ENCODE results near the gene SMPD4.
"Not testable (repeated sequence)": the region's sequence is repeated elsewhere in the genome, so short reads cannot be mapped to it uniquely, and the experiment has no call there.

DNA sequence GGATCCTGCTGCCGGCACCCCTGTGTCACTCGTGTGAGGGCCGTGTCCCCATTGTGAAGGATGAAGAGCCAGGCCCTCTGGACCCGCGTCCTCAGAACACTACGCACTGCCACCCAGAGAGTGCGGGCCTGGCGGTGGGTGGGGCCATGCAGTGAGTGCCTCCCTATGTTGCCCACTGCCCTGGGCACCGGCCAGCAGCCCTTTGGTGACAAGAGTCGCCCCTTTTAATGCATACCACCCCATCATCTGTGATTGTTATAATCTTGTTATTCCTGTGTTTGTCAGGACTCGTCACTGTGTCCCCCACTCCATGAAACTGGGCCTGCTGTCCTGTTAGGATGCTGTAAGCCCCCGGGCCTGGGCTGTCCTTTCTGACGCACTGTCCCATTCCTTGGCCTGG lies 43.1 kb downstream of the SMPD4 start:
- TF ChIP-seq POLR2A (IDR thresholded peaks at IDR 0.05): not testable (repeated sequence)
- TF ChIP-seq, protein P1, sequence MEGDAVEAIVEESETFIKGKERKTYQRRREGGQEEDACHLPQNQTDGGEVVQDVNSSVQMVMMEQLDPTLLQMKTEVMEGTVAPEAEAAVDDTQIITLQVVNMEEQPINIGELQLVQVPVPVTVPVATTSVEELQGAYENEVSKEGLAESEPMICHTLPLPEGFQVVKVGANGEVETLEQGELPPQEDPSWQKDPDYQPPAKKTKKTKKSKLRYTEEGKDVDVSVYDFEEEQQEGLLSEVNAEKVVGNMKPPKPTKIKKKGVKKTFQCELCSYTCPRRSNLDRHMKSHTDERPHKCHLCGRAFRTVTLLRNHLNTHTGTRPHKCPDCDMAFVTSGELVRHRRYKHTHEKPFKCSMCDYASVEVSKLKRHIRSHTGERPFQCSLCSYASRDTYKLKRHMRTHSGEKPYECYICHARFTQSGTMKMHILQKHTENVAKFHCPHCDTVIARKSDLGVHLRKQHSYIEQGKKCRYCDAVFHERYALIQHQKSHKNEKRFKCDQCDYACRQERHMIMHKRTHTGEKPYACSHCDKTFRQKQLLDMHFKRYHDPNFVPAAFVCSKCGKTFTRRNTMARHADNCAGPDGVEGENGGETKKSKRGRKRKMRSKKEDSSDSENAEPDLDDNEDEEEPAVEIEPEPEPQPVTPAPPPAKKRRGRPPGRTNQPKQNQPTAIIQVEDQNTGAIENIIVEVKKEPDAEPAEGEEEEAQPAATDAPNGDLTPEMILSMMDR (IDR thresholded peaks at IDR 0.05): not testable (repeated sequence)

All from stomach (tissue), 4 donors.